HepG2 (cell line): ENCODE results near the gene USP20. TPM values are rescaled to one million over a fixed set of nuclear protein-coding genes. Genes with fewer than 3 reads are reported as not detected.
A peak's percentile ranks its signal among the peaks of the same experiment; 100 is the strongest.

Experiments
- CBFB ChIP-seq: sonication (generic); formaldehyde crosslinking; IDR thresholded peaks from 2 replicates; pipeline ENCODE4 v1.4.0; 2020; ENCODE audit warnings: missing genetic modification reagents
- CENPX ChIP-seq: sonication (generic); formaldehyde crosslinking; IDR thresholded peaks from 2 replicates; pipeline ENCODE4 v1.9.0; 2021; ENCODE audit warnings: mild to moderate bottlenecking, missing genetic modification reagents, moderate library complexity
- FOXO1 ChIP-seq: sonication (generic); formaldehyde crosslinking; IDR thresholded peaks from 2 replicates; pipeline ENCODE4 v1.4.0; 2020; ENCODE audit warnings: missing genetic modification reagents
- HES4 ChIP-seq: sonication (generic); formaldehyde crosslinking; IDR thresholded peaks from 2 replicates; pipeline ENCODE4 v1.9.0; 2021; ENCODE audit warnings: mild to moderate bottlenecking, missing genetic modification reagents, borderline replicate concordance
- HNRNPL ChIP-seq: fragments of 200-400 bp; formaldehyde crosslinking; IDR thresholded peaks from 2 replicates; pipeline ENCODE4 v1.6.1; 2017; ENCODE audit warnings: mild to moderate bottlenecking, low read depth, low read length
- HOXA9 ChIP-seq: sonication (generic); formaldehyde crosslinking; IDR thresholded peaks from 2 replicates; pipeline ENCODE4 v1.8.1; 2022; ENCODE audit warnings: missing genetic modification reagents, mild to moderate bottlenecking, moderate library complexity, borderline replicate concordance
- MAF1 ChIP-seq: sonication (generic); formaldehyde crosslinking; IDR thresholded peaks from 2 replicates; pipeline ENCODE4 v1.5.0; 2020; ENCODE audit warnings: missing genetic modification reagents, borderline replicate concordance
- PPARG ChIP-seq: conservative IDR thresholded peaks from 2 replicates; pipeline ENCODE4 v1.6.1; 2016; ENCODE audit warnings: missing biosample characterization, missing genetic modification reagents
- STAT5B ChIP-seq: sonication (generic); formaldehyde crosslinking; IDR thresholded peaks from 2 replicates; pipeline ENCODE4 v1.4.0; 2020; ENCODE audit warnings: missing genetic modification reagents
- ZNF264 ChIP-seq: sonication (generic); formaldehyde crosslinking; IDR thresholded peaks from 2 replicates; pipeline ENCODE4 v1.4.0; 2020; ENCODE audit warnings: missing genetic modification reagents
- ZNF3 ChIP-seq: IDR thresholded peaks from 2 replicates; pipeline ENCODE4 v1.7.0; 2017; ENCODE audit warnings: inconsistent platforms
- ZNF30 ChIP-seq: sonication (generic); formaldehyde crosslinking; IDR thresholded peaks from 2 replicates; pipeline ENCODE4 v1.5.0; 2020; ENCODE audit warnings: mild to moderate bottlenecking, missing genetic modification reagents
- ZNF607 ChIP-seq: sonication (generic); formaldehyde crosslinking; IDR thresholded peaks from 2 replicates; pipeline ENCODE4 v1.5.1; 2020; ENCODE audit warnings: missing genetic modification reagents, mild to moderate bottlenecking, borderline replicate concordance
- polyA plus RNA-seq, 8 experiments: library from polyadenylated mRNA; depleted of rRNA in 3 of 8; stranded (reverse) in 7 of 8; unstranded in 1 of 8; fragments of >200 nt; fragmentation: Illumina TruSeq in 4 of 8; extraction: Trizol in 4 of 8; gene quantifications; 2 replicates each; pipeline versions ENCODE4 v1.2.1 to v1.2.3, GENCODE V29; 2011 to 2016; ENCODE audit warnings: low read depth in 4 of 8, missing spikeins in 1 of 8, mixed read lengths in 1 of 8; ENCODE audit not compliant: insufficient read depth in 1 of 8
- total RNA-seq, 5 experiments: library from RNA; depleted of rRNA; stranded (reverse); fragments of >200 nt; fragmentation: Illumina TruSeq; extraction: Trizol; gene quantifications; 2 replicates each; pipeline ENCODE4 v1.2.3, GENCODE V29; 2016; ENCODE audit warnings: low read depth in 1 of 5
- TF ChIP-seq, protein P1 (sequence below): sonication (generic); formaldehyde crosslinking; IDR thresholded peaks from 2 replicates; pipeline ENCODE4 v1.8.0; 2022; ENCODE audit warnings: low read depth, missing genetic modification reagents
- TF ChIP-seq, protein P2 (sequence below): sonication (generic); formaldehyde crosslinking; IDR thresholded peaks from 2 replicates; pipeline ENCODE4 v1.5.1; 2020; ENCODE audit warnings: missing genetic modification reagents, mild to moderate bottlenecking, borderline replicate concordance
- TF ChIP-seq, protein P3 (sequence below): sonication (generic); formaldehyde crosslinking; IDR thresholded peaks from 2 replicates; pipeline ENCODE4 v1.4.0; 2020; ENCODE audit warnings: mild to moderate bottlenecking, missing genetic modification reagents
- TF ChIP-seq, protein P4 (sequence below): sonication (generic); formaldehyde crosslinking; IDR thresholded peaks from 2 replicates; pipeline ENCODE4 v1.4.0; 2020; ENCODE audit warnings: missing genetic modification reagents
- TF ChIP-seq, protein P5 (sequence below): sonication (generic); formaldehyde crosslinking; IDR thresholded peaks from 2 replicates; pipeline ENCODE4 v1.9.0; 2021; ENCODE audit warnings: missing genetic modification reagents, borderline replicate concordance
- TF ChIP-seq, protein P6 (sequence below): sonication (generic); formaldehyde crosslinking; IDR thresholded peaks from 2 replicates; pipeline ENCODE4 v1.4.0; 2020; ENCODE audit warnings: missing genetic modification reagents

Gene USP20
- total and polyA plus RNA-seq, 2 of the 13 experiments (the other 11 are each of a cell fraction or from before 2014, with no cell fraction given) = 4.4 to 5.9 TPM

DNA sequence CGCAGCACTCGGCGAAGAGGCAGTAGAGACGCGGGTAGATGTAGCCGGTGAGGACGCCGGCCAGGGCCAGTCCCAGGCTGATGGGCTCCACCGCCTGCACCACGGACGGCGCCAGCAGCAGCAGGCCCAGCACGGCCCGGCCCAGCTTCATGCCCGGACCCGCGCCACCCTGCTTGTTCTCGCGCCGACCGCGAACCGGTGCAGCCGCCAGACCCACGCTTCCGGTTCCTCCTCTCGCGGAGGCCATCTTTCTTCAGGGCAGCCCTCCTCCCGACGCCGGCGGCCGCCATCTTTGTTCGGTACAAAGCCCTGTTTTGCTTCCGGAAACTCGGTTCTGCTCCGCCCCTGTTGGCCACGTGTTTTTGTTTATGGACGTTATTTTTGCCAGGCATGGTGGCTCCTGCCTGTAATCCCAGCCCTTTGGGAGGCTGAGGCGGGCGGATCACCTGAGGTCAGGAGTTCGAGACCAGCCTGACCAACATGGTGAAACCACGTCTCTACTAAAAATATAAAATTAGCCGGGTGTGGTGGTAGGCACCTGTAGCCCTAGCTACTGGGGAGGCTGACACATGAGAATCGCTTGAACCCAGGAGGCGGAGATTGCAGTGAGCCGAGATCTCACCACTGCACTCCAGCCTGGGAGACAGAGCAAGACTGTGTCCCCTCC lies 11.2 kb upstream of the USP20 start, which contains the start of gene TOR1A (continued):
- peak; percentile 66 for TF ChIP-seq HES4 (CRISPR knock-in tag)
- no peak for TF ChIP-seq ZNF3 (CRISPR knock-in tag)
- peak; percentile 80 for TF ChIP-seq ZNF607 (CRISPR knock-in tag)
- 0 out of 2 replicates have a peak, but pooled peaks have one; percentile 42 for TF ChIP-seq STAT5B (CRISPR knock-in tag)
- peak; percentile 79 for TF ChIP-seq FOXO1
- TF ChIP-seq, protein P1, sequence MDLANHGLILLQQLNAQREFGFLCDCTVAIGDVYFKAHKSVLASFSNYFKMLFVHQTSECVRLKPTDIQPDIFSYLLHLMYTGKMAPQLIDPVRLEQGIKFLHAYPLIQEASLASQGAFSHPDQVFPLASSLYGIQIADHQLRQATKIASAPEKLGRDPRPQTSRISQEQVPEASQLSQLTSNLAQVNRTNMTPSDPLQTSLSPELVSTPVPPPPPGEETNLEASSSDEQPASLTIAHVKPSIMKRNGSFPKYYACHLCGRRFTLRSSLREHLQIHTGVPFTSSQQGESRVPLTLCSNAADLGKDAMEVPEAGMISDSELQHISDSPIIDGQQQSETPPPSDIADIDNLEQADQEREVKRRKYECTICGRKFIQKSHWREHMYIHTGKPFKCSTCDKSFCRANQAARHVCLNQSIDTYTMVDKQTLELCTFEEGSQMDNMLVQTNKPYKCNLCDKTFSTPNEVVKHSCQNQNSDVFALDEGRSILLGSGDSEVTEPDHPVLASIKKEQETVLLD = peak; percentile 87
- TF ChIP-seq CENPX (CRISPR knock-in tag) = no peak
- TF ChIP-seq MAF1 (CRISPR knock-in tag) = peak; percentile 87; the same call in 1 of the 2 replicates
- peak; percentile 76 for TF ChIP-seq PPARG (CRISPR knock-in tag)
- TF ChIP-seq, protein P2, sequence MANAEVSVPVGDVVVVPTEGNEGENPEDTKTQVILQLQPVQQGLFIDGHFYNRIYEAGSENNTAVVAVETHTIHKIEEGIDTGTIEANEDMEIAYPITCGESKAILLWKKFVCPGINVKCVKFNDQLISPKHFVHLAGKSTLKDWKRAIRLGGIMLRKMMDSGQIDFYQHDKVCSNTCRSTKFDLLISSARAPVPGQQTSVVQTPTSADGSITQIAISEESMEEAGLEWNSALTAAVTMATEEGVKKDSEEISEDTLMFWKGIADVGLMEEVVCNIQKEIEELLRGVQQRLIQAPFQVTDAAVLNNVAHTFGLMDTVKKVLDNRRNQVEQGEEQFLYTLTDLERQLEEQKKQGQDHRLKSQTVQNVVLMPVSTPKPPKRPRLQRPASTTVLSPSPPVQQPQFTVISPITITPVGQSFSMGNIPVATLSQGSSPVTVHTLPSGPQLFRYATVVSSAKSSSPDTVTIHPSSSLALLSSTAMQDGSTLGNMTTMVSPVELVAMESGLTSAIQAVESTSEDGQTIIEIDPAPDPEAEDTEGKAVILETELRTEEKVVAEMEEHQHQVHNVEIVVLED (CRISPR knock-in tag) = peak; percentile 87
- peak; percentile 75; the same call in 1 of the 2 replicates for TF ChIP-seq HNRNPL
- no peak; the same call in 1 of the 2 replicates for TF ChIP-seq HOXA9 (CRISPR knock-in tag)
- TF ChIP-seq ZNF30 = no peak
- TF ChIP-seq, protein P3, sequence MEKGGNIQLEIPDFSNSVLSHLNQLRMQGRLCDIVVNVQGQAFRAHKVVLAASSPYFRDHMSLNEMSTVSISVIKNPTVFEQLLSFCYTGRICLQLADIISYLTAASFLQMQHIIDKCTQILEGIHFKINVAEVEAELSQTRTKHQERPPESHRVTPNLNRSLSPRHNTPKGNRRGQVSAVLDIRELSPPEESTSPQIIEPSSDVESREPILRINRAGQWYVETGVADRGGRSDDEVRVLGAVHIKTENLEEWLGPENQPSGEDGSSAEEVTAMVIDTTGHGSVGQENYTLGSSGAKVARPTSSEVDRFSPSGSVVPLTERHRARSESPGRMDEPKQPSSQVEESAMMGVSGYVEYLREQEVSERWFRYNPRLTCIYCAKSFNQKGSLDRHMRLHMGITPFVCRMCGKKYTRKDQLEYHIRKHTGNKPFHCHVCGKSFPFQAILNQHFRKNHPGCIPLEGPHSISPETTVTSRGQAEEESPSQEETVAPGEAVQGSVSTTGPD = no peak
- TF ChIP-seq, protein P4, sequence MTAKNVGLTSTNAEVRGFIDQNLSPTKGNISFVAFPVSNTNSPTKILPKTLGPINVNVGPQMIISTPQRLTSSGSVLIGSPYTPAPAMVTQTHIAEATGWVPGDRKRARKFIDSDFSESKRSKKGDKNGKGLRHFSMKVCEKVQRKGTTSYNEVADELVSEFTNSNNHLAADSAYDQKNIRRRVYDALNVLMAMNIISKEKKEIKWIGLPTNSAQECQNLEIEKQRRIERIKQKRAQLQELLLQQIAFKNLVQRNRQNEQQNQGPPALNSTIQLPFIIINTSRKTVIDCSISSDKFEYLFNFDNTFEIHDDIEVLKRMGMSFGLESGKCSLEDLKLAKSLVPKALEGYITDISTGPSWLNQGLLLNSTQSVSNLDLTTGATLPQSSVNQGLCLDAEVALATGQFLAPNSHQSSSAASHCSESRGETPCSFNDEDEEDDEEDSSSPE = peak; percentile 79
- TF ChIP-seq, protein P5, sequence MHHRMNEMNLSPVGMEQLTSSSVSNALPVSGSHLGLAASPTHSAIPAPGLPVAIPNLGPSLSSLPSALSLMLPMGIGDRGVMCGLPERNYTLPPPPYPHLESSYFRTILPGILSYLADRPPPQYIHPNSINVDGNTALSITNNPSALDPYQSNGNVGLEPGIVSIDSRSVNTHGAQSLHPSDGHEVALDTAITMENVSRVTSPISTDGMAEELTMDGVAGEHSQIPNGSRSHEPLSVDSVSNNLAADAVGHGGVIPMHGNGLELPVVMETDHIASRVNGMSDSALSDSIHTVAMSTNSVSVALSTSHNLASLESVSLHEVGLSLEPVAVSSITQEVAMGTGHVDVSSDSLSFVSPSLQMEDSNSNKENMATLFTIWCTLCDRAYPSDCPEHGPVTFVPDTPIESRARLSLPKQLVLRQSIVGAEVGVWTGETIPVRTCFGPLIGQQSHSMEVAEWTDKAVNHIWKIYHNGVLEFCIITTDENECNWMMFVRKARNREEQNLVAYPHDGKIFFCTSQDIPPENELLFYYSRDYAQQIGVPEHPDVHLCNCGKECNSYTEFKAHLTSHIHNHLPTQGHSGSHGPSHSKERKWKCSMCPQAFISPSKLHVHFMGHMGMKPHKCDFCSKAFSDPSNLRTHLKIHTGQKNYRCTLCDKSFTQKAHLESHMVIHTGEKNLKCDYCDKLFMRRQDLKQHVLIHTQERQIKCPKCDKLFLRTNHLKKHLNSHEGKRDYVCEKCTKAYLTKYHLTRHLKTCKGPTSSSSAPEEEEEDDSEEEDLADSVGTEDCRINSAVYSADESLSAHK = peak; percentile 62; the same call in 1 of the 2 replicates
- TF ChIP-seq CBFB (CRISPR knock-in tag) = peak; percentile 91
- TF ChIP-seq ZNF264 (CRISPR knock-in tag) = peak; percentile 88
- TF ChIP-seq, protein P6, sequence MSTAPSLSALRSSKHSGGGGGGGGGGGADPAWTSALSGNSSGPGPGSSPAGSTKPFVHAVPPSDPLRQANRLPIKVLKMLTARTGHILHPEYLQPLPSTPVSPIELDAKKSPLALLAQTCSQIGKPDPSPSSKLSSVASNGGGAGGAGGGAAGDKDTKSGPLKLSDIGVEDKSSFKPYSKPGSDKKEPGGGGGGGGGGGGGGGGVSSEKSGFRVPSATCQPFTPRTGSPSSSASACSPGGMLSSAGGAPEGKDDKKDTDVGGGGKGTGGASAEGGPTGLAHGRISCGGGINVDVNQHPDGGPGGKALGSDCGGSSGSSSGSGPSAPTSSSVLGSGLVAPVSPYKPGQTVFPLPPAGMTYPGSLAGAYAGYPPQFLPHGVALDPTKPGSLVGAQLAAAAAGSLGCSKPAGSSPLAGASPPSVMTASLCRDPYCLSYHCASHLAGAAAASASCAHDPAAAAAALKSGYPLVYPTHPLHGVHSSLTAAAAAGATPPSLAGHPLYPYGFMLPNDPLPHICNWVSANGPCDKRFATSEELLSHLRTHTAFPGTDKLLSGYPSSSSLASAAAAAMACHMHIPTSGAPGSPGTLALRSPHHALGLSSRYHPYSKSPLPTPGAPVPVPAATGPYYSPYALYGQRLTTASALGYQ (CRISPR knock-in tag) = no peak
